Fibroblast of skin of left biceps (primary cell): ENCODE measurements around the gene PEAK3.
"Not testable (repeated sequence)": the region's sequence is repeated elsewhere in the genome, so short reads cannot be mapped to it uniquely, and the experiment has no call there.

Source experiments
- DNase-seq, 2 experiments: peaks; one replicate each; pipeline ENCODE4 v3.0.0-alpha.2; 2013; ENCODE audit warnings: low read depth in 2 of 2

PEAK3 gene

DNA sequence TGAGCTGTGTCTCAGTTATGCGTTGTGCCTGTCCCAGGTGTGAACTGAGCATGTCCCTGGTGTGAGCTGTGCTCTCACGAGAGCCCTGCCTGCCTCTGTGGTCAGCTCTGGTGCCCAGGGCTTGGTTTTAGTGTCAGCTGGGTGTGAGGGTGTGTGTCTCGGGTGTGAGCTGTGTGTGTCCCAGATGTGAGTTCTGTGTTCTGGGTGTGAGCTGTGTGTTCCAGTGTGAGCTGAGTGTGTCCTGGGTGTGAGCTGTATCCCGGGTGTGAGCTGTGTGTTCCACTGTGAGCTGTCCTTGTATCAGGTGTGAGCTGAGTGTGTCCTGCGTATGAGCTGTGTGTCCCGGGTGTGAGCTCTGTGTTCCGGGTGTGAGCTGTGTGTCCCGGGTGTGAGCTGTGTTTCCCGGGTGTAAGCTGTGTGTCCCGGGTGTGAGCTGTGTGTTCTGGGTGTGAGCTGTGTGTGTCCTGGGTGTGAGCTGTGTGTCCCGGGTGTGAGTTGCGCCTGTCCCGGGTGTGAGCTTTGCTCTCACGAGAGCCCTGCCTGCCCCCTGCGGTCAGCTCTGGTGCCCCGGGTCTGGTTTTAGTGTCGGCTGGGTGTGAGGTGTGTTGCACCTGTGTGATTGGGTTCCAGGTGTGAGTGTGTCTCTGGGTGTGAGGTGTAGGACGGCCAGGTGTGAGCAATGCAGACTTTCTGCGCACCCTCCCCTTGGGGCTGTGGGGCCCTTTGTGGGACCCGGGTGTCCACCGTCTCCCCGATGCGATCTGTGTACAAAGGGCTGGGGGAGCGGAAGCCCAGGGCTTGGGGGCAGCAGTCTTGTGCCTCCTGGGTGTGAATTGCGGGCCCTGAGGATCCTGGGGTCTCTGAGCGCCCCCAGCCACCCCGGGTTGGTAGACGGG is 7.1 kb upstream of the PEAK3 start:
- DNase-seq, result no peak

GRCh38 chr19:2288338-2288817 is 6.4 kb upstream of the PEAK3 start:
- no peak for DNase-seq

DNA sequence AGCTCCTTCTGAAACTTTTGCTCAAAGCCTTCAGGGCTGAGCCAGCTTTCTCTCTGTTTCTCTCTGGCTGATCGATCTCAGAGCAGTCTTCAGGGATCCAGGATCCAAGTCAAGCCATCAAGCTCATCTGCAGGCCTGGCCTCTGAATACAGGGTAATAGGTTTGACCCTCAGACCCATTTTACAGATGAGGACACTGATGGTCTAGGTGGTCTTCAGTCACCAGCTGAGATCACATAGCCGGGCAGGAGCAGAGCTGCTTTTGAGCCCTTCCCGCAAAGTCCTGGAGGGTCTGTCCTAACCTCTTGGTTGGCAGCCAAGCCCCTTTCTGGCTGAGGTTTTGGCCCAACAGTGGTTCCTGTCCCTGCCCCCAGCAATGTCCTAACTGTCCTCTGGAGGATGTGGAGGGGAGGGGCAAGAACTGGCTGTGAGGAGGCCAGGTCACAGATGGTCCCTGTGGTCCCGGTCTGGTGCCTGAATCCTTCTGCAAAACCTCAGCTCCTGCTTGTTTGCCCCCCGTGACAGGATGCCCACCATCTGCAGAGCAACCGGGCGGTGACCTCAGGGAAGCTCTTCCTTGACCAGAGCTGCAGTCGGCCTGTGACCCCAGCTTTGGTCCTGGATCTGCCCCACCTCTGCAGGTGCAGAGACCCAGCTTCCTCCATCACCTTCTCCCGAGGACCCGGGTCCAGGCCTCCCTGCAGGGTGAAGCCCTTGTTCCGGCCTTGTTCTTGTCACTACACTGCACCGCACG is 5.8 kb upstream of the PEAK3 start:
- DNase-seq, result no peak

- no peak for DNase-seq
Measured at GRCh38 chr19:2286402-2287140, 4.6 kb upstream of the PEAK3 start.

DNA sequence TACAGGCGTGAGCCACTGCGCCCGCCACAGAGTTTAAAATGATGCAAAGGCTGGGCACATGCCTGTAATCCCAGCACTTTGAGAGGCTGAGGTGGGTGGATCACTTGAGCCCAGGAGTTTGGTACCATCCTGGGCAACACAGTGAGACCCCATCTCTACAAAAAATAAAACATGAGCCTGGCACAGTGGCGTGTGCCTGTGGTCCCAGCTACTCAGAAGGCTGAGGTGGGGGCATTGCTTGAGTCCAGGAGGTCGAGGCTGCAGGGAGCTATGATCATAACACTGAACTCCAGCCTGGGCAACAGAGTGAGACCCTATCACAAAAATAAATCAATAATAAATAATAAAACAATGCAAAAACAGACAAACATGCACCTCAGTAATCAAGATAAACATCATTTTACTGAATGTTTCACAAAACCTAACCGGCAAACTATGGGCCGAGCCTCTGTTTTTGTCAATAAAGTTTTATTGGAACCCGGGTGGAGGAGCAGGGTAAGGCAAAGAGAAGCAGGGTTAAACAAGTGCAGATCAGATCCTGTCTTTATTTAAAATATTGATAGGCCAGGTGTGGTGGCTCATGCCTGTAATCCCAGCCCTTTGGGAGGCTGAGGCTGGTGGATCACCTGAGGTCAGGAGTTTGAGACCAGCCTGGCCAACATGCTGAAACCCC is 2.0 kb upstream of the PEAK3 start:
- no peak for DNase-seq

GRCh38 chr19:2282862-2283237 is 875 bp upstream of the PEAK3 start:
- no peak for DNase-seq

- not testable (repeated sequence) for DNase-seq
Measured at GRCh38 chr19:2281265-2282061, 512 bp downstream of the PEAK3 start.

DNA sequence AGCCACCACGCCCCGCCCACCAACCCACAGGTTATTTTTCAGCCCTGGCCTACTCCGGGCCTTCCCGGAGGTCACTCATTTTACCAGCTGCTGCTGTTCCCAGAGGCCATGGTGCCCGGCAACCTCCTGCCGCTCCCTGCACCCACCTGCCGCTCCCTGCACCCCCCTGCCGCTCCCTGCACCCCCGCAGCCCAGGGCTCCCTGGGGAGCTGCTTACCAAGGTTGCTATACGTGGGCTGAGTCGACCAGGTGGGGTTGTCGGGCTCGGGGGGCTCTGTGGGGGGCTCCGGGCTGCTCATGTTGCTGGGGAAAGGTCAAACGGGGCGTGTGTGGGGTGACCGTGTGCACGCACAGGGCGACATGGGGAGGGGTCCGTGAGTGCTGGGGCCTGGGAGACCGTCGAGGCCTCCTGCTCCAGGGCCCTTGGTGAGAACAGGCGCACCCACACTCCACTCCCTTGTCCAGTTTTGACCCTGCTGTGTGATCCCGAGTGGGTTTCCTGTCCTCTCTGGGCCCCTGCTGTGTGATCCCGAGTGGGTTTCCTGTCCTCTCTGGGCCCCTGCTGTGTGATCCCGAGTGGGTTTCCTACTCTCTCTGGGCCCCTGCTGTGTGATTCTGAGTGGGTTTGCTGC is 1.2 kb downstream of the PEAK3 start:
- no peak for DNase-seq

DNA sequence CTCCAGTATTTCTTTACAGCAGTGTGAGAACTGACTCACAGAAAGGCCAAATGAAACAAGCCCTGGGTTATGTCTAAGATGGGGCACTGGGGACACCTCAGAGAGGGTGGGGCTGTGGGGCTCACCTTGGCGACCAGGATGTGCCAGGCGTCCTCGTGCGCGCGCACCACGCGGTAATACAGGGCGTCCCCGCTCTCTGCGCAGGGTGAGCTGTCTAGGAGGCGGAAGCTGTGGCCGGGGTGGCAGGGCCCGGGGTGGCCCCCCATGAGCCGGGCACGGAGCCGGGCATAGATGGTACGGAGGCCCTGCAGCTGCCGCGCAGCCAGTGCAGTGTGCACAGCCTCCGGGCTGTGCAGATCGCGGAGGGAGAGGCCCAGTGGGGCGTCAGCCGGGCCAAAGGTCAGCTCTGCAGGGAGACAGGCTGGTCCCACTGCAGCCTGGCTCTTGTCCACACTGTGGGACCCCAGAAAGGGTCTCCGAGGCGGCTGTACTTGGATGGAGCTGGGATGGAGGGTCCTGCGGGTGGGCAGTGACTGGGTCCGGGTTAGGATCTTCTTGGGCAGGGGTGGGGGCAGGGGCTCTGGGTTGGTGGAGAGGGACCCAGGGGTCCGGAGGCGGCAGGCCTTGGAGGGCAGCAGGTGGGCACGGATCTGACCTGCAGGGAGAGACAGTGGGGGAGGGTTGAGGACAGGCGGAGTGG is 3.4 kb downstream of the PEAK3 start:
- no peak for DNase-seq

- no peak for DNase-seq
Measured at GRCh38 chr19:2277138-2277537, 4.8 kb downstream of the PEAK3 start.

- no peak for DNase-seq
Measured at GRCh38 chr19:2276429-2276986, 5.5 kb downstream of the PEAK3 start.

DNA sequence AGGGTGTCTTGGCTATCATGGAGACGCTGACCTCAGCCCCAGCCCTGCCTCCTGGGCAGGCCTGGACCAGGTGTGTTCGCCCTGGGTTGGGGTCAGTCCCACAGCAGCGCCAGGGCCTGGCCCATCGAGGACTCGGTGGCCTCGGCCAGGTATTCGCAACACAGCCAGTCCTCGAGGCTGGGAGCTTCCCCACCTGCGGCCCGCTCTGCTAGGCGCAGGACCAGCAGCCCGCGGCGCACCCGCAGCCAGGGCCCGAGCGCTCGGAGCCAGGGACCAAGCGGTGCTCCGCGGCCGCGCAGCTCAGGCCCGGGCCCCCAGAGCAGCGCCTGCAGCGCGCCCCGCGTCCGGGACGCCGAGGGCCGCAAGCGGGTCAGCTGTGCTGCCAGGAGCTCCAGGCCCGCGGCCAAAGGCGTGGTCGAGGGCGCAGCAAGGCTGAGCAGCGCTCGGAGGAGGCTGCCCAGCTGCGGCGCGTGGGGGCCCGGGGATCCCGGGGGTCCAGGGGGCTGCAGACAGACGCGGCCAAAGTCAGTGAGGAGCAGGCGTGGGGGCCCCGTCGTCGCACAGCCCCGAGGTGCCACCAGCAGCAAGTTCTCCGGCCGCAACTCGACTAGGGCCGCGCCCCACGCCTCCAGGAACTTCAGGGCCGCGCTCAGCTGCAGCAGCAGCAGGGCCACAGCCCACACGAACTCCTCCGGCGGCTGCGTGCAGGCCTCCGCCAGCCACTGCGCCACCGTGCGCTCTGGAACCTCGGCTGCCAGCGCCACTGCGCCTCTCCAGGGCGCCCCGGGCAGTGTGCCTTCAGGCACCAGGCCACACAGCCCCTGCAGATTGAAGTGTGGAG is 6.2 kb downstream of the PEAK3 start:
- no peak for DNase-seq

DNA sequence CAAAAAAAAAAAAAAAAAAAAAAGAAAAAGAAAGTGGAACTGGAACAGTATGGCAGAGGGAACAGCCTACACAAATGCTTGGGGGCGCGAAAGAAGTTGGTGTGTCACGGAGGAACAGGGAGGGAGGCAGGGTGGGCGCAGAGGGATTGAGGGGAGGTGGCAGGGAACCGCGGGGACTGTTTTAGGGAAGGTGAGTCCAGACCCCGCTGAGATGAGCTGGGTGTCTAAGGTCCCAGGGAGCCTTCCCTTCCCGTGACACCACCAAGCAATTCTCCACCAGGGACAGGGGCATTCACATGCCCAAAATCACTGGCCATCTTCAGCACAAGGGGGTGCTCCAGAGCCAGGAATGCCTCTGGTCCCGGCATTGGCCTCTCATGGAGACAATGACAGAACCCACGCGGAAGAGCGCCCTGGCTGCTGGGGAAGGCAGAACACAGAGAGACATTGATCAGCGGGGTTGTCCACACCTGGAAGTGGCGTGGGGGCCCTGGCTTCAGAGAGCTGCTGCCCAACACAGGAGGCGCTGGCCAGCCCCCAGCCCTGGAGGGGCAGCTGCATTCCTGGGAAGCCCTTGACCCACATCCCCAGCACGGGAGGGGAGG is 6.9 kb downstream of the PEAK3 start:
- DNase-seq, result no peak

- no peak for DNase-seq
Measured at GRCh38 chr19:2274185-2274711, 7.7 kb downstream of the PEAK3 start.

GRCh38 chr19:2273356-2274184 is 8.4 kb downstream of the PEAK3 start:
- no peak for DNase-seq

DNA sequence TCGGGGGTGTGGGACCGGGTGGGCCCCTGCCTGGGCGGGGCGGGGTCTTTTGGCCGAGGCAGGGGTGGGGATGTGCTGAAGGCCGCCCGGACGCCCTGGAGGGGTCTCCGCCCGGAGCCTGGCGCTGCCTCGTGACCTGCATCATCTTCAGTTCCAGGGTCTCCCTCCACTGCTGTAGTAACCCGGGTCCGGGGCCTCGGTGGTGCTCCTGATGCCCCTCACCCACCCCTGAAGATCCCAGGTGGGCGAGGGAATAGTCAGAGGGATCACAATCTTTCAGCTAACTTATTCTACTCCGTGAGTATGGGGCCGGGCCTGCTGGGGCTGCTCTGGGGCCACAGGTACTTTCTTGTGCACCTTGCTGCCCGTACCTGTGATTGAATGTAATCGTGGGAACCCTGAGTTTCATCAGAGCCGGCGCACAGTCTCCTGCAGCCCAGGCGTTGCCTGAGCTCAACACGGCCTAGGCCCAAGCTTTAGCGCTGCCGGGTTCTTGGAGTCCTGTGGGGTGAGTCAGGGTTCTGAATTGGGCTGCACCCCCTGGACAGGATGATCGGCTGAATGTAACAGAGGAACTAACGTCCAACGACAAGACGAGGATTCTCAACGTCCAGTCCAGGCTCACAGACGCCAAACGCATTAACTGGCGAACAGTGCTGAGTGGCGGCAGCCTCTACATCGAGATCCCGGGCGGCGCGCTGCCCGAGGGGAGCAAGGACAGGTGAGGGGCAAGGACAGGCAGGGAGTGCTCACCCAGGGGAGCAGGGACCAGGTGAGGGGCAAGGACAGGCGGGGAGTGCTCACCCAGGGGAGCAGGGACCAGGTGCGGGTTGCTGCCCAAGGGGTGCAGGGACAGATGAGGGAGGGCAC is 10.5 kb downstream of the PEAK3 start:
- no peak for DNase-seq
